Liver (tissue), 9 donors: ENCODE results near the gene PEMT. TPM values are rescaled to one million over a fixed set of nuclear protein-coding genes. Genes with fewer than 3 reads are reported as not detected.

ENCODE experiments used
- DNase-seq: peaks from one replicate; pipeline ENCODE4 v3.0.0-alpha.2; 2017; ENCODE audit warnings: low spot score
- H3K27ac ChIP-seq, 2 donors: one replicate each; pipeline ENCODE4 v1.7.0; 2013; ENCODE audit warnings: inconsistent platforms in 2 of 2, low read length in 2 of 2, control low read depth in 1 of 2, low read depth in 1 of 2, mild to moderate bottlenecking in 1 of 2
- H3K27me3 ChIP-seq, 4 donors: one replicate each; pipeline versions ENCODE4 v1.6.1 to v1.7.0; 2013; ENCODE audit warnings: low read length in 3 of 4, inconsistent platforms in 1 of 4, mild to moderate bottlenecking in 1 of 4, moderate library complexity in 1 of 4; ENCODE audit not compliant: control insufficient read depth in 4 of 4, insufficient read depth in 4 of 4
- H3K36me3 ChIP-seq, 4 donors: one replicate each; pipeline versions ENCODE4 v1.6.1 to v1.7.0; 2013; ENCODE audit warnings: low read length in 3 of 4, mild to moderate bottlenecking in 3 of 4, low read depth in 1 of 4, moderate library complexity in 1 of 4; ENCODE audit not compliant: control insufficient read depth in 4 of 4, insufficient read depth in 3 of 4
- H3K4me1 ChIP-seq, 4 donors: one replicate each; pipeline versions ENCODE4 v1.6.1 to v1.7.0; 2013; ENCODE audit warnings: low read length in 3 of 4, mild to moderate bottlenecking in 3 of 4, moderate library complexity in 1 of 4; ENCODE audit not compliant: control insufficient read depth in 4 of 4, insufficient read depth in 4 of 4
- H3K4me3 ChIP-seq, 3 donors: one replicate each; pipeline versions ENCODE4 v1.6.1 to v1.7.0; 2013; ENCODE audit warnings: low read length in 3 of 3, control low read depth in 1 of 3, low read depth in 1 of 3, mild to moderate bottlenecking in 1 of 3
- H3K9ac ChIP-seq, 2 donors: one replicate each; pipeline ENCODE4 v1.7.0; 2013; ENCODE audit warnings: low read length in 2 of 2, mild to moderate bottlenecking in 2 of 2, moderate library complexity in 2 of 2, control low read depth in 1 of 2, low read depth in 1 of 2
- H3K9me3 ChIP-seq, 4 donors: one replicate each; pipeline versions ENCODE4 v1.6.1 to v1.7.0; 2013; ENCODE audit warnings: low read length in 3 of 4; ENCODE audit not compliant: control insufficient read depth in 4 of 4
- ATF3 ChIP-seq: IDR thresholded peaks from 2 replicates; pipeline ENCODE4 v1.6.1; 2016; ENCODE audit warnings: antibody characterized with exemption
- EGR1 ChIP-seq, 2 donors: IDR thresholded peaks; 2 replicates each; pipeline ENCODE4 v1.6.1; 2016 to 2018; ENCODE audit warnings: antibody characterized with exemption in 2 of 2, low read depth in 2 of 2
- FOXA1 ChIP-seq: IDR thresholded peaks from 2 replicates; pipeline ENCODE4 v1.6.1; 2016; ENCODE audit warnings: antibody characterized with exemption
- FOXA2 ChIP-seq: IDR thresholded peaks from 2 replicates; pipeline ENCODE4 v1.6.1; 2016; ENCODE audit warnings: antibody characterized with exemption
- GABPA ChIP-seq, 2 donors: IDR thresholded peaks in 1 of 2; conservative IDR thresholded peaks in 1 of 2; 2 replicates each; pipeline ENCODE4 v1.6.1; 2016; ENCODE audit warnings: antibody characterized with exemption in 2 of 2, mild to moderate bottlenecking in 1 of 2, moderate library complexity in 1 of 2
- HNF4A ChIP-seq, 2 donors: conservative IDR thresholded peaks; 2 replicates each; pipeline ENCODE4 v1.6.1; 2016; ENCODE audit warnings: antibody characterized with exemption in 2 of 2, mild to moderate bottlenecking in 2 of 2
- HNF4G ChIP-seq: IDR thresholded peaks from 2 replicates; pipeline ENCODE4 v1.6.1; 2016; ENCODE audit warnings: antibody characterized with exemption
- JUND ChIP-seq, 2 donors: IDR thresholded peaks; 2 replicates each; pipeline ENCODE4 v1.6.1; 2016; ENCODE audit warnings: antibody characterized with exemption in 2 of 2
- NR2F2 ChIP-seq: IDR thresholded peaks from 2 replicates; pipeline ENCODE4 v1.6.1; 2016; ENCODE audit warnings: antibody characterized with exemption
- RAD21 ChIP-seq, 2 donors: IDR thresholded peaks; 2 replicates each; pipeline ENCODE4 v1.6.1; 2016; ENCODE audit warnings: antibody characterized with exemption in 2 of 2, mild to moderate bottlenecking in 2 of 2
- REST ChIP-seq: IDR thresholded peaks from 2 replicates; pipeline ENCODE4 v1.6.1; 2016; ENCODE audit warnings: antibody characterized with exemption, mild to moderate bottlenecking
- RXRA ChIP-seq, 2 donors: IDR thresholded peaks; 2 replicates each; pipeline ENCODE4 v1.6.1; 2017 to 2018; ENCODE audit warnings: antibody characterized with exemption in 2 of 2, mild to moderate bottlenecking in 1 of 2
- SP1 ChIP-seq: IDR thresholded peaks from 2 replicates; pipeline ENCODE4 v1.6.1; 2018; ENCODE audit warnings: antibody characterized with exemption, mild to moderate bottlenecking
- TAF1 ChIP-seq: conservative IDR thresholded peaks from 2 replicates; pipeline ENCODE4 v1.6.1; 2016; ENCODE audit warnings: antibody characterized with exemption, mild to moderate bottlenecking
- YY1 ChIP-seq: IDR thresholded peaks from 2 replicates; pipeline ENCODE4 v1.6.1; 2016; ENCODE audit warnings: antibody characterized with exemption, mild to moderate bottlenecking
- ZBTB33 ChIP-seq: IDR thresholded peaks from 2 replicates; pipeline ENCODE4 v1.6.1; 2016; ENCODE audit warnings: antibody characterized with exemption
- WGBS: extraction: QIAGEN DNeasy Blood & Tissue Kit; methylation state at CpG from one replicate; pipeline ENCODE4 v1.1.7; 2013; 5-methylcytosine and 5-hydroxymethylcytosine counted together
- polyA plus RNA-seq, 2 donors: library from polyadenylated mRNA; stranded (reverse) in 1 of 2; unstranded in 1 of 2; fragments of 200-250 nt in 1 of 2; fragments of >200 nt in 1 of 2; fragmentation: Nextera tagmentation in 1 of 2; extraction: Ambion mirVana in 1 of 2; gene quantifications; one replicate each; pipeline versions ENCODE4 v1.2.1 to v1.2.3, GENCODE V29; 2013 to 2015
- total RNA-seq, 2 donors: library from RNA; depleted of rRNA; stranded (reverse); fragments of >200 nt; gene quantifications; one replicate each; pipeline ENCODE4 v1.2.3, GENCODE V29; 2014
- TF ChIP-seq, protein P1 (sequence below): fragments of 150-350 bp; IDR thresholded peaks from 2 replicates; pipeline ENCODE4 v1.5.1; 2017; ENCODE audit warnings: improper control_type of control experiment, low read depth, low read length; ENCODE audit not compliant: missing input control
- TF ChIP-seq, protein P2 (sequence below): IDR thresholded peaks from 2 replicates; pipeline ENCODE4 v1.6.1; 2016; ENCODE audit warnings: antibody characterized with exemption
- donor health status: healthy.
- donor health status: healthy.
- donor health status: healthy.
- donor health status: healthy.
- donor health status: healthy.

PEMT gene
- total and polyA plus RNA-seq, 4 donors: 64.6 to 211 (median 184) TPM

DNA sequence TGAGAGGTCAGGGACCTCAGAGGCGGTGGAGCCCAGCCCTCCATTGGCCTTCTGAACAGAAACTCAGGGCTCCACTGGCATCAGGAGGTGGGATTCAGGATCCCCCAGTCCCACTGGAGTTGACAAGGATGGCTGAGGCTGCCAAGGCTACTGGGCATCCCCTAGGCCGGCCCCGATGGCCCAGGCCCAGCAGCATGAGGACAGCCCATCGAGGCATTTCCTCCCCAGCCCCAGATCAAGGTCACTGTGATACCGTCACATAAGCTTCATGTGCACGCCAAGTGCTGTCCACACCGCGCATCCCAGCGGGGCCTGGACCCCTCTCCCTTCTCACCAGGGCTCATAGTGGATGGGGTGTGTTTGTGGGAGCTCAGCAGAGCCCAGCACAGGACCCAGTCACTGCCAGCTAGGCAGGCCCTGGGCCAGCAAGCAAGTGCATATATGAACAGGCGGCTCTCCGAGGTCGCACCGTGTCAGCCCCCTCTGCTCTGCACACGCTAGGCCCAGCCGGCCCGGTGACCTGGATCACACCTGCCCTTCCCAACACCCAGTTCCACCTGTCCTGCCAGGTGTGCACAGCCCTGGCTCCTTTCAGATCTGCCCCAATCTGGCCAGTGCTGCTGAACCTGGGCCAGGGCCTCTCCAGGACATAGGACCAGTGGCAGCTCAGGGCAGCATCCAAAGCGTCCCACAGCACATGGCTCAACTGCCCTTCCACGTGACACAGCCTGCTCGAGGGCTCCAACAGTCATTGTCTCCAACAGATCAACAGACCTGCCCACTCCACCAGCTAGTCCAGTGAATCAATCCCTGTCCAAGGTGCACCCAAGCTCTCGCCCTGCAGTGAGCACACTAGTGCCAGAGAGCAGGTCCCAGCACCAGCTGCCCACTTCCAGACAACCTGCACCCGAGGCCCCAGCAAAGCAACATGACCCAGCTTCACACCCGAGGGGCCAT is 62.5 kb downstream of the PEMT start (continued):
- TF ChIP-seq REST (peak; percentile 79), SP1 (peak; percentile 91), FOXA2 (no peak), HNF4G (peak; percentile 81), FOXA1 (no peak), ATF3 (no peak), EGR1 (IDR thresholded peaks at IDR 0.05; ENCODE audit: low read depth in 2 of 2) (peak in 1 of 2 donors; percentile 74), TAF1 (no peak)

GRCh38 chr17:17527956-17528500 is 63.5 kb downstream of the PEMT start:
- TF ChIP-seq, protein P1, sequence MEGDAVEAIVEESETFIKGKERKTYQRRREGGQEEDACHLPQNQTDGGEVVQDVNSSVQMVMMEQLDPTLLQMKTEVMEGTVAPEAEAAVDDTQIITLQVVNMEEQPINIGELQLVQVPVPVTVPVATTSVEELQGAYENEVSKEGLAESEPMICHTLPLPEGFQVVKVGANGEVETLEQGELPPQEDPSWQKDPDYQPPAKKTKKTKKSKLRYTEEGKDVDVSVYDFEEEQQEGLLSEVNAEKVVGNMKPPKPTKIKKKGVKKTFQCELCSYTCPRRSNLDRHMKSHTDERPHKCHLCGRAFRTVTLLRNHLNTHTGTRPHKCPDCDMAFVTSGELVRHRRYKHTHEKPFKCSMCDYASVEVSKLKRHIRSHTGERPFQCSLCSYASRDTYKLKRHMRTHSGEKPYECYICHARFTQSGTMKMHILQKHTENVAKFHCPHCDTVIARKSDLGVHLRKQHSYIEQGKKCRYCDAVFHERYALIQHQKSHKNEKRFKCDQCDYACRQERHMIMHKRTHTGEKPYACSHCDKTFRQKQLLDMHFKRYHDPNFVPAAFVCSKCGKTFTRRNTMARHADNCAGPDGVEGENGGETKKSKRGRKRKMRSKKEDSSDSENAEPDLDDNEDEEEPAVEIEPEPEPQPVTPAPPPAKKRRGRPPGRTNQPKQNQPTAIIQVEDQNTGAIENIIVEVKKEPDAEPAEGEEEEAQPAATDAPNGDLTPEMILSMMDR: no peak
- TF ChIP-seq RAD21 (IDR thresholded peaks at IDR 0.05): no peak
- no peak for TF ChIP-seq FOXA1
- TF ChIP-seq RXRA (IDR thresholded peaks at IDR 0.05): no peak
- WGBS: 92% methylated on average over 17 of the region's 17 CpGs
- Histone ChIP-seq H3K27me3 (no peaks in the 10 kb centered on the region), H3K4me3 (no peak overlapping the region), H3K9me3 (no peaks in the 10 kb centered on the region), H3K9ac (peak overlapping the region in 1 of 2 donors; percentile 33), H3K4me1 (peaks cover 18 to 67% (median 45%) of the 10 kb centered on the region in 4 donors), H3K36me3 (no peaks in the 10 kb centered on the region), H3K27ac (peak overlapping the region; percentile 86 to 96)
- DNase-seq: no peak

GRCh38 chr17:17527534-17527933 is 64.0 kb downstream of the PEMT start:
- H3K4me1 ChIP-seq: peaks cover 18 to 66% (median 47%) of the 10 kb centered on the region in 4 donors
- no peak overlapping the region for H3K4me3 ChIP-seq
- H3K36me3 ChIP-seq: no peaks in the 10 kb centered on the region
- no peaks in the 10 kb centered on the region for H3K9me3 ChIP-seq
- peak overlapping the region; percentile 86 to 96 for H3K27ac ChIP-seq
- DNase-seq: no peak
- no peaks in the 10 kb centered on the region for H3K27me3 ChIP-seq
- WGBS: 39% methylated on average over 11 of the region's 11 CpGs
- H3K9ac ChIP-seq: peak overlapping the region in 1 of 2 donors; percentile 33
- TF ChIP-seq EGR1 (IDR thresholded peaks at IDR 0.05; ENCODE audit: low read depth in 2 of 2) (peak in 1 of 2 donors; percentile 53), RXRA (IDR thresholded peaks at IDR 0.05) (peak; percentile 97), JUND (IDR thresholded peaks at IDR 0.05) (peak; percentile 55 to 71), TAF1 (no peak), RAD21 (IDR thresholded peaks at IDR 0.05) (peak; percentile 53 to 68), FOXA2 (peak; percentile 71), GABPA (IDR thresholded peaks at IDR 0.05 in 1 of 2, conservative IDR thresholded peaks at IDR 0.05 in 1 of 2) (no peak), YY1 (peak; percentile 93), SP1 (peak; percentile 95), NR2F2 (peak; percentile 46), ZBTB33 (no peak), HNF4A (conservative IDR thresholded peaks at IDR 0.05) (peak; percentile 97 to 98), FOXA1 (peak; percentile 71)
- TF ChIP-seq, protein P1: no peak
- TF ChIP-seq, protein P2, sequence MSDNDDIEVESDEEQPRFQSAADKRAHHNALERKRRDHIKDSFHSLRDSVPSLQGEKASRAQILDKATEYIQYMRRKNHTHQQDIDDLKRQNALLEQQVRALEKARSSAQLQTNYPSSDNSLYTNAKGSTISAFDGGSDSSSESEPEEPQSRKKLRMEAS: peak; percentile 95
